Fibroblast of skin of left quadriceps (primary cell): ENCODE results near the gene PARD3.
A peak's percentile ranks its signal among the peaks of the same experiment; 100 is the strongest.

Source experiments
- DNase-seq, 2 experiments: peaks; one replicate each; pipeline ENCODE4 v3.0.0-alpha.2; 2013; ENCODE audit warnings: low read depth in 2 of 2

The PARD3 gene

DNA sequence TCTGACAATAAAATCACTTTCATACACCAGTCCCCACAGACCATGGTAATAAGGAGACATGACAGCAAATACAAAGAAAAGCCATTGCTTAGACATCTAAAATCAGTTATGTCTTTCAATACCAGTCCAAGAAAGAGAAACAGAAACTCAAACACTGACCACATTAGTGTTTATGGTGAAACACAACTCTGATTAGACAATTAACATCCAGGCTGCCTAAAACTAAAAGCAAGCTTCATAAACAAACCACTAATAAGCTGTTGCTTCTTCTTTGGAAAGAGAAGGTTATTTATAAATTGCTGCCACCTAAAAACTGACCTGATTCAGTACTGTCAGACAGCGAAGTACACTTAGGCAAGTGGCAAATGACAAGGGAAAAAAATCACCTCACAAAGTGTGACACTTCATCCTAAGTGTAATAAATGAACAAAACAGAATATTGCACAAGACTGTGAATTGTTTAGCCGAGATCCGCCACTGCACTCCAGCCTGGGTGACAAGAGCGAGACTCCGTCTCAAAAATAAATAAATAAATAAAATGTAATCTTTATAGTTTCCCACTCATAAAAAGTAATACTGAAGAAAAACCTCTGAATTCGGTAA, 277.4 kb downstream of the PARD3 start:
- DNase-seq = no peak

- DNase-seq = no peak
These were observed 279.2 kb downstream of the PARD3 start for GRCh38 chr10:34535872-34536271.

DNA sequence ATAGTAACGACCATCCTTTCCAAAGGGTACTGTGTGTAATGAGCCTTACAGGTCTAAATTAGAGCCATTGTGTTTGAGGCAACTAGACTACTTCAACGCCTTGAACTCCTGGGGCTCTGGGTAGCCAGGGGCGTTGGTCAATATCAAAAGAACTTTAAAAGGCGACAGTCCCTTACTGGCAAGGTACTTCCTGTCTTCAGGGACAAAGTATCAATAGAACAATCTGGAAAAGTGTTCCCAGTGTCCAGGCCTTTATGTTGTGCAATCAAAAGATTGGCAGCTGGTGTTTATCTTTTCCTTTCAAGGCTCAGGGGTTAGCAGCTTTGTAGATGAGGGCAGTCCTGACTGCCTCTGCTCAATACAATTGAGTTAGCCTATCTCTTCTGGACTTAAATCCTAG, 284.3 kb downstream of the PARD3 start:
- no peak for DNase-seq

DNA sequence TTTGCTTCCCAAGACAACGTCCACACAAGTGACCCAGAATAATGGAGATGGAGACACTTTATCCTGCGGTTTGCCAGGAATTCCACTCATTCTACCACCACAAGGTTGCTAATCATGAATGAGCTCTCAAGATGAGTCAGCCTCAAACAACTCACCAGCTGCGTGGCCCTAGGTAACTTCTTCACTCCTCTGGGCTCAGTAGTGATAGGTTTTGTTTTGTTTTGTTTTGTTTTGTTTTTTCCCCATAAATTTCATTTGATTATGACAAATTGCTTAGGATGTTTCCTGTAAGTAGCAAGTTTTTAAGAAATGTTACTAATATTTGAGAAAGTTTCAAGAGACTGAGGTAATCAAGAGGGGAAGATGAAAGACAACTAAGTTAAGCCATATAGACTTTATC, 286.8 kb downstream of the PARD3 start:
- peak; percentile 81 to 83 for DNase-seq

DNA sequence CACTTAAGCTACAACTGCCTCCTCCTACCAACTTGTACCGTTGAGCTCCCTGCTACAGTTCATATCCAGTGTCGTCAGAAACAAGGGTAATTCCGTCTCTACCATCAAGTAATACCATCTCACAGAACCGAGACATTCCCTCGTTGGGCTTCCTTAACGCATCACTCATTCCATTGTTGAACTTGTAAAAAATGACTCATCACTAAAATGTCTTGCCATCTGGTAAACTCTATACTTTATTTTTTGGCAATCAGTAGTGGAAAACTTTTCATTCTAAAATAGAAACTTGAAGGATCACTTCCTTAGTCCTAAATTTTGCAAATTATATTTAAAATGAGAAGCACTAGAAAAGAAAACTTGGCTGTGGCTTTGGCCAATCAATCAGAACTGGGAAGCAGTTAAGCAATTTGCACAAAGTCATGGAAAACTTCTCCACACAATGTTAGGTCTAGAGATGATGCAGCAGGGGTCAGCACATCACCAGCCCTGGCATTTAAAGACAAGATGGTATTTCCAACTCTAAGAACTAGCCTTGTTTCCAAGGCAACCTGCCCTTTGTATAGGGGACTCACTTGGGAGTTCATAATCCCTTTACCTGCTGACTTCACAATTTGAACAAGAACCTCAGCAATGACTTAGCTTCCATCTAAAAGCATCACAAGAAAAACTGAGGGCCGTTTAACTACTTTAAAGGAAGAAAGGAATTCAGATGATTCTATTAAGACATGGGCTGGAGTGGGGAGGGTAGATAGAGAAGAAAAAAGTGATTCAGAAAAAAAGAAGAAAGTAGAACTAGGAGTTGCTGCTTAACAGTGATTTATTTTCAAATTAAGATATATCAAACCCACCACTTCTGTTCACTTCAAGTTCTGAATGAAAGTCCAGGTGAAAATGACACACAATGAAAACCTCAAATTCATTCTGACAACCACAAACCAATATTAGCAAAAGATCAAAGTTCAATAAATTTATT, 288.1 kb downstream of the PARD3 start:
- DNase-seq = peak; percentile 90

GRCh38 chr10:34526186-34526585, 288.9 kb downstream of the PARD3 start:
- DNase-seq = no peak

DNA sequence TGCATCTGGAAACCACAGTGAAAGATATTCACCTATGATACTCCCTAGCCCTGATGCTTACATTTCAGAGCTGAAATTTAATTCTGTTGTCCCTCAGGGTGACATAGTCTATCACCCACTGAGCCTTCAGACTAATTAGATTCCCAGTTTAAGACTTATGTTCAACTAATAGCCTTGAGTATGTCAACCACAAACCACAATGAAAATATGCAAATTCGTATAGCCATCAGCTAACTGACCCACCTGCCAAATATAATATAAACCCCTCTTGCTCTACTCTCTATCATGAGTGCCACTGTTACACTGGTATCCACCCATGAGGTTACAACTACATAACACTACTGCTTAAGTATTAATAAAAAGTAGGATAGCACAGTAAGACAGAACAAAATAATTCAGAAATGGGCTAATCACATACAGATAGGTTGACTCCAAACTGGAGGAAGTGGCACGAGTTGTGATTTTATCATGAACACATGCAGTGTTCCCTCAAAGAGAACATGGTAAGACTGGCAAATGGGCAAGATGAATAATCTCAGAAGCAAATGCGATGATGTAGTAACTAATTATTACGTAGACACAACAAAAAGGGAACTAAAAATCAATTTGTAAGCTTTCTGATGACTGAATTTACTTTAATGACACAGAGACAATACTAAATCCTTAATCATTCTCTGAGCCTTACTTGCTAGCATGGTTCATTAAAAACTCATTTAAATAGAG, 290.6 kb downstream of the PARD3 start:
- DNase-seq = no peak

GRCh38 chr10:34523017-34523767, 291.9 kb downstream of the PARD3 start:
- no peak for DNase-seq

DNA sequence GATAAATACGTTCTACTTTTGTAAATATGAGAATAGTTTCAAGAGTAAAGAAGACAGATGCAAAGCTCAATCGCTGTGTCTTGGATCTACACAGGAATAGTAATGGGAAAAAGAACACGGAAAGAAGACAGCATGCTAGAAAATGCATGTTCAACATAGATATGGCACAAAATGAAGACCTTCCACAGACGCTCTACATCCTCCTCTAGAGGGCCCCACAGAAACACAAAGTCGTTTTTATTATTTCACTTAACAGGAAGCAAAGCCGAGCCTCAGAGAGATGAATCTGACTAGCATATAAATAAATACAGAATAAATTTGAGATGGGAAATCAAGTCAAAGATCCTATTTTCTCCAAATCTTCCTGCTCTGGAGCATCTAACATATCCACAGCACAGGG, 292.6 kb downstream of the PARD3 start:
- DNase-seq = no peak

DNA sequence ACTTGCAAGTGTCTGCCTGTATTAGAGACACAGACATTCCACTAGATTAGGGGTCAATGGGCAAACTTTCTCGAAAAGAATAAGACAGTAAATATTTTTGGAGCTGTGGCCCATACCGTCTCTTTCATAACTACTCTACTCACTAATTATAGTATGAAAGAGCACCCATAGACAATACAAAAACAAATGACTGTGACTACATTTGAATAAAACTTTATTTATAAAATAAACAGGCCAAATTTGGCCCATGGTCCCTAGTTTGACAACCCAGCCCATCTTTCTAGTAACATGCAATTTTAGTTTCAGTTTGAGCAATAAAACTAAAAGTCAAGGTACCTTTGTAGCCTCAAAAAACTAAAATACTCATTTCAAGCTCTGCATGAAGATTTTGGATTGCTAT, 294.6 kb downstream of the PARD3 start:
- no peak for DNase-seq

- no peak for DNase-seq
These were observed 295.0 kb downstream of the PARD3 start for GRCh38 chr10:34520084-34520483.

DNA sequence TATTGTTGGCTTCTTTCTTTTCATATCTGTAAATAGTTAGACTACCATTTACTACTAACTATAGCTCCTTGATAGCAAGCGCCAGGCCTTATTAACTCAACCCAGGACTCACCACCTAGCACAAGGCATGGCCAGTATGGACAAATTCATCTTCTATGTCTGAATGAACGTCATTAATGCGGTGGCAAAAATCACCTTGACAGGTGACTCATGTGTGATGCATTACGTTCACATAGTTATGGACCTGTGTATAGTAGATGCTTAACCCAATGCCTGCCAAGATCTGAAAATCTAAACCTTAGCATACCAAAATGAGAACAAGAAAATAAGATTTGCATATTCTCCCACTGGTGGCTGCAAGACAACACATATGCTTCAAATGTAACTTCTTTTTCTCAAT, 300.8 kb downstream of the PARD3 start:
- DNase-seq = no peak

DNA sequence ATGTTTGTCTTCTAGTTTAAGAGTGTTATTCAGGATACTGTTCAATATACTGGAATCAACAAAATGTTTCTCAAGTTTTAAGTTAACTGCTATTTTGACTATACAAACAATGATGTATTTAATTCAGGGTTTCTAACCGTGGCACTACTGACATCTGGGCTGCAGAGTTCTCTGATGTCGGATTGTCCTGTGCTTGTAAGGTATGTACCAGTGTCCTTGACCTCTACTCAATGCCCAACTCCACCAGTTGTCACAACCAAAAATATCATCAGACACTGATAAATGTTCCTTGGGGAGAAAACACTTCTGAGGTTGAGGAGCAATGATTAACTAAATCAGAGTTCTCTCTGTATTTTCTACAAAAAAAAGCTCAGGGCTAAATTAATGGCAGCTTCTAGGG, 301.5 kb downstream of the PARD3 start:
- DNase-seq = no peak

DNA sequence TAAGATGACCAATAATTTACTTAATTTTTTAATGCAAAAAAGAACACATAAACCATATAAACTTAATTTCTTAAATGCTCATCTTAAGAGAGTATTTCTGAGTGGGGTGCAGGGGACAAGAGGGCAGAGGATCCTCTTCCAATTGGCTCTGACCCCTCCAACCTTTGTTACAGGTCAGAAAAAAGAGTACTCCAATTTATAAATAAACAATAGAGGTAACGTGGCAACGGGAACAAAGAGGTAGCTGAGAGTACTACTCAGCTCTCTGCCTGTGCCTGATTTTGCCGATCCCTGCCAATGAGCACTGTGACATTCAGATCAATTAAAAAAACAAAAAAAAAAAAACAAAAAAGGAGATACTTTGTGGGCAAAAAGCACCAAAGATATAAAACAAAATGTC, 307.9 kb downstream of the PARD3 start:
- no peak for DNase-seq

DNA sequence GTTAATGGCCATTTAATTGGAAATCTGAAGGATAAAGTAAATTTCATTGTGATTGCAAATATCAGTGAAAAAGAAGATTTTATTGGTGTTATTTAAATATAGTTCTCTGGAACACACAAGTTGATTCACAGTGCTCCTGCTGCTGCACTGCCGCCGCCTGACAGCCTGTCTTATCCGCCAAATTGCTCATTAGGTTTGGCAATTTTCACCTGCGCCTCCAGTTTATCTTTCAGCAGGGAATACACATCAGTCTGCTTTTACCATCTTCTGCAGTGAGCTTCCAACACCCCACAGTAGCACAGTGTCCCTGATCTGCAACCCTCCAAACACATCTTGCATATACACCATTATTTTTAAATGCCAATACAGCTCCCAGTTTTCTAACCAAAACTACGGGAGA, 308.3 kb downstream of the PARD3 start:
- DNase-seq = no peak

- DNase-seq = no peak
These were observed 309.8 kb downstream of the PARD3 start for GRCh38 chr10:34505338-34505737.

- DNase-seq = no peak
These were observed 310.6 kb downstream of the PARD3 start for GRCh38 chr10:34504534-34504933.

DNA sequence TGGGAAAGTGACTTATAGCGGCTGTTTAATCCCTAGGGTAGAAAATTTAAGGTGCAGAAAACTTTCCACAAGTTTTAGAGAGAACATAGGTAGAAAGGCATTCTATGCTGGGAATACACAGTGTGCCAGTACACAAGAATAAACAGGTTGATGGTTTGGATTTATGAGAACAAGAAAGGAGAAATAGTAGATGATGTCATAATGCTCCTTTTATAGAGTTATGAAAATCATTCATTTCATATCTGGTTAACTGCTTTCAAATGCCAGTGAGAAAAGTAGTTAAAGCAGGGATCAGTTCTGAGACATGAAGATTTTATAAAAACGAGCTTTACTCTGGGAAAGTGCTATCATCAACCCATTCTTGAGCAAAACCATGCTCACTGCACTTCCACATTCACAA, 311.4 kb downstream of the PARD3 start:
- DNase-seq = no peak

- DNase-seq = no peak
These were observed 315.4 kb downstream of the PARD3 start for GRCh38 chr10:34499612-34500279.

DNA sequence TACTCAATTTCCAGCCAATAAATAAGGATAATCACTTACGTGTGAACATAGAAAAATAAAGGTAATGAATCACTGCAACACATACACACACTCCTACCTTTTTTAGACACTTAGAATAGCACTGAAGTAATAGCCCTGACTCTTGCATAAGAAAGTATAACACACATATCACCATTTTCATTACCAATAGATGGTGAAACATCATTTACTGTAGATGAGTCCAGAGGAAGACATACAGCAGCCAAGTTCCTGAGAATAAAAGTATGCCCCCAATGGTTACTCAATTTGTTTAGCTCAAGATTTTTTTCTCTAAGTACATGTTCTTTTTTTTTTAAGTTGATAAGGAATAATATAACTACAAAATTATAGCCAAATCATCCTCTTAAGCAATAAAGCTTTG, 316.3 kb downstream of the PARD3 start:
- DNase-seq = no peak

DNA sequence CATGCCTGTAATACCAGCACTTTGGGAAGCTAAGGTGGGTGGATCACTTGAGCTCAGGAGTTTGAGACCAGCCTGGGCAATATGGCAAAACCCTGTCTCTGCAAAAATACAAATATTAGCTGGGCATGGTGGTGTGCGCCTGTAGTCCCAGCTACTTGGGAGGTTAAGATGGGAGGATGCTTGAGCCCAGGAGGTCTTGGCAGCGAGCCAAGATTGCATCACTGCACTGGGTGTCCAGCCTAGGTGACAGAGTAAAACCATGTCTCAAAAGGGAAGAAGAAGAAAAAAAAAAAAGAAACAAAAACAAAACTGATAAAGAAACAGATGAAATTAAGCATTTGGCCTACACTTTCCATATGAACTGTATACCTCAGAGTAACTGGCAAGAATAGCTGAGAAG, 319.2 kb downstream of the PARD3 start:
- no peak for DNase-seq
